K562 (cell line): ENCODE data around the gene RMND5B. TPM values are rescaled to one million over a fixed set of nuclear protein-coding genes. Genes with fewer than 3 reads are reported as not detected.

Experiments used
- MIER1 ChIP-seq: fragments of 450-650 bp; IDR thresholded peaks from 2 replicates; pipeline ENCODE4 v1.6.1; 2016; ENCODE audit warnings: antibody characterized with exemption, mild to moderate bottlenecking, low read depth
- RCOR1 ChIP-seq, 2 experiments: IDR thresholded peaks; 2 replicates each; pipeline ENCODE4 v1.6.1; 2012; ENCODE audit warnings: low read depth in 2 of 2, low read length in 2 of 2, borderline replicate concordance in 1 of 2, improper control_type of control experiment in 1 of 2
- TAF15 ChIP-seq: fragments of 200-400 bp; formaldehyde crosslinking; IDR thresholded peaks from 2 replicates; pipeline ENCODE4 v1.6.1; 2017; ENCODE audit warnings: mild to moderate bottlenecking, low read depth, low read length, moderate library complexity
- TFAM ChIP-seq: fragments of 250-450 bp; sonication (Bioruptor Pico); conservative IDR thresholded peaks from 2 replicates; pipeline ENCODE4 v1.5.0; 2021; ENCODE audit warnings: mild to moderate bottlenecking, moderate library complexity
- XRCC3 ChIP-seq: fragments of 450-650 bp; IDR thresholded peaks from 2 replicates; pipeline ENCODE4 v1.6.1; 2017; ENCODE audit warnings: mild to moderate bottlenecking, moderate library complexity
- ZNF717 ChIP-seq: fragments of 250-450 bp; sonication (Bioruptor Pico); IDR thresholded peaks from 2 replicates; pipeline ENCODE4 v1.5.0; 2021
- polyA plus RNA-seq, 8 experiments: library from polyadenylated mRNA; depleted of rRNA in 4 of 8; stranded (reverse) in 5 of 8; unstranded in 3 of 8; fragments of >200 nt; fragmentation: Nextera tagmentation in 2 of 8; fragmentation: Illumina TruSeq in 1 of 8; extraction: Ambion mirVana in 2 of 8; extraction: Trizol in 1 of 8; gene quantifications; 2 replicates each; pipeline versions ENCODE4 v1.2.1 to v1.2.3, GENCODE V29; 2011 to 2014; ENCODE audit warnings: inconsistent platforms in 1 of 8, missing spikeins in 1 of 8
- total RNA-seq, 7 experiments: library from RNA; depleted of rRNA in 6 of 7; stranded (reverse); fragments of >200 nt in 6 of 7; fragmentation: Illumina TruSeq in 2 of 7; extraction: Trizol in 2 of 7; gene quantifications; 2 replicates each; pipeline versions ENCODE4 v1.2.1 to v1.2.3, GENCODE V29; 2011 to 2021; ENCODE audit warnings: low replicate concordance in 1 of 7
- TF ChIP-seq, protein P1 (sequence below): fragments of 250-450 bp; sonication (Bioruptor Pico); IDR thresholded peaks from 2 replicates; pipeline ENCODE4 v1.5.0; 2021; ENCODE audit warnings: mild to moderate bottlenecking, moderate library complexity

The RMND5B gene
- total and polyA plus RNA-seq, 9 of the 15 experiments (the other 6 are each of a cell fraction or from before 2014, with no cell fraction given), result 2.6 to 57.0 (median 28.3) TPM

DNA sequence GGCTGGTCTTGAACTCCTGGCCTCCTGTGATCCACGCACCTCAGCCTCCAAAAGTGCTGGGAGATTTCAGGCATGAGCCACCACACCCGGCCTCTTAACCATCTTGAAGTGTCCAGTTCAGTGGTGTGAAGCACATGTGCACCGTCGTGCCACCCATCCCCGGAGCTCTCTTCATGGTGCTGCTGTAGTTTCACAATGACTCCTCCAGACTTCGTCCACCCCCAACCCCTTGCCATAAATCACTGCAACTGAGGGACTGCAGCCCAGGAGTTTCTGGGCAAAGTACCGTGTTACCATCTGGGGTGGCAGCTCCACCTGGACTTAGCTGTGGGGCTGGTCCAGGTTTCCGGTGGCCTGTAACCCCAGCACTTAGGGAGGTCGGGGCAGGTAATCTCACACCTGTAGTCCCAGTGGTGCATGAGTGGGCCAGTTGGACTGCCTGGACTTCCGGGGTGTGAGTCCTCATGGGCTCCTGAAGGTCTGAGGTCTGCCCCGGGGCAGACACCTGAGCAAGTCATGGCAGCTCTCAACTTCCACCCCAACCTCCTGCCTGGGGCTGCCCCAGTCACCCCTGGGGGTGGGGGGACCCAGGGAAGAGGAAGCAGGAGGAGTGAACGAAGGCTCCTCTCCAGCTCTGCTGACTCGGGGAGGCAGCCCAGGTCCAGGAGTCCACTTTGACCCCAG is 24.1 kb upstream of the RMND5B start (continued):
- TF ChIP-seq, protein P1, sequence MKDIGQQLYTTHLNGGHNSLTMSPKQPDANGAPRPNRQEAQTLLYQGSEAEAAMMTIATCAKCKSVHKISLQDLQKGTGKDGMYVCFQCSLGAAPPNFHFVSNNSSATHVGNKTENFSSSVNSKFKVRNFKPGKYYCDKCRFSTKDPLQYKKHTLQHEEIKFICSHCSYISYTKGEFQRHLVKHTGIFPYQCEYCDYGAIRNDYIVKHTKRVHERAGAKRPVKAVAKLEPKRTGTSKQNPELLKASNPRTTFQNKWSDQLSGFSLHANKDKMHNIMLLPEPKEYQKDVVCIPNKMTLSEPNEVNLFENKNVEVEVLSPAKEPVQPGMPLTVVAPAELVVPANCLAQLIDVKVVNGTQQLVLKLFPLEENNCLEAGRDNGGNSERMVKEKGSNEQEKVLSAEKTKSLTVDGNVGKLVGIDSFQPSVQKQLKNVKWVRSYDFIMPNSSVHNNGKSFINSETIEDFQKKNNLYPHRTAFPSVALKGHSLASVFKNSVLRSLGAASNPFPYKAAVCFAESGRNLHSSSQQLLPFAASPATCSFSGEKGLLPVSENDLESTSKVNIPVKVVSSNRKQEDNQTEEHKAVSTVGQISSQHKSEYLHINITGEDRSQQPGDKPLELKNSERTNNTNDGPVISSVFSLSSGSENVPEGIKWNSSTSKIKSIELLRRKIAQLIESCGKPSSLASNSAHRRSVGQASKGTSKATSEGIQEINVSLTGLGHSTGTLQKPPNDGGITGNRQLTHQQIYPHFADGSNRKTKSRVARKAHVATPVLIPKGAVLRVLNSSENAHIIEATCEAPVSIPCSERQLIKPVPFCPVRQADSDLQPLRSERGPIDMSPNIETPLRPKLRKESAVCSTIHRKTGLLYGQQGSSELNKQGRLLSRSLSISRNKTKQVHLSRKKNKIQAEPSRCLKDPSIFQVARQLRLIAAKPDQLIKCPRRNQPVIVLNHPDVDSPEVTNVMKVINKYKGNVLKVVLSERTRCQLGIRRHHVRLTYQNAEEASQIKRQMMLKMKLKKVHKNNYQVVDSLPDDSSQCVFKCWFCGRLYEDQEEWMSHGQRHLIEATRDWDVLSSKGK (CRISPR knock-in tag), result no peak
- TF ChIP-seq RCOR1 (IDR thresholded peaks at IDR 0.05; ENCODE audit: borderline replicate concordance in 1 of 2, low read depth in 2 of 2, low read length in 2 of 2) (no peak), MIER1 (no peak), TFAM (CRISPR knock-in tag) (no peak), TAF15 (no peak), XRCC3 (no peak), ZNF717 (CRISPR knock-in tag) (no peak)
- TF ChIP-seq, all 486 proteins: peak for 0
